Fibroblast of lung (primary cell): ENCODE data around the gene GABRG3. TPM values are rescaled to one million over a fixed set of nuclear protein-coding genes. Genes with fewer than 3 reads are reported as not detected.

Experiments
- DNase-seq, 2 donors: peaks; one replicate each; pipeline versions ENCODE4 v3.0.0 to v3.0.0-alpha.2; 2010; ENCODE audit warnings: low read depth in 2 of 2
- H2AFZ ChIP-seq: 2 replicates; pipeline ENCODE4 v1.5.1; 2012; ENCODE audit warnings: low read length, control low read depth, inconsistent platforms
- H3K27ac ChIP-seq: 2 replicates; pipeline ENCODE4 v1.5.1; 2011; ENCODE audit warnings: low read length, control low read depth; ENCODE audit not compliant: insufficient read depth
- H3K27me3 ChIP-seq: 2 replicates; pipeline ENCODE4 v1.5.1; 2011; ENCODE audit warnings: mild to moderate bottlenecking, low read length; ENCODE audit not compliant: control insufficient read depth, insufficient read depth
- H3K36me3 ChIP-seq: 2 replicates; pipeline ENCODE4 v1.5.1; 2011; ENCODE audit warnings: low read length; ENCODE audit not compliant: control insufficient read depth, insufficient read depth
- H3K4me1 ChIP-seq: 2 replicates; pipeline ENCODE4 v1.5.1; 2011; ENCODE audit warnings: low read length; ENCODE audit not compliant: control insufficient read depth, insufficient read depth; ENCODE audit errors: extremely low read depth
- H3K4me2 ChIP-seq: 2 replicates; pipeline ENCODE4 v1.5.1; 2011; ENCODE audit warnings: low read length, control low read depth; ENCODE audit not compliant: insufficient read depth; ENCODE audit errors: extremely low read depth
- H3K4me3 ChIP-seq, 4 experiments: fragments of 200-600 bp in 1 of 4; sonication (generic) in 1 of 4; replicated peaks in 1 of 4; 2 replicates each; pipeline ENCODE4 v1.5.1; 2011 to 2016; ENCODE audit warnings: low read length in 4 of 4, low read depth in 3 of 4, mild to moderate bottlenecking in 3 of 4, control low read depth in 2 of 4, inconsistent platforms in 1 of 4, mixed read lengths in 1 of 4; ENCODE audit not compliant: insufficient read depth in 1 of 4; ENCODE audit errors: control extremely low read depth in 1 of 4
- H3K79me2 ChIP-seq: 2 replicates; pipeline ENCODE4 v1.5.1; 2012; ENCODE audit warnings: mild to moderate bottlenecking, low read length, inconsistent platforms; ENCODE audit not compliant: control insufficient read depth, insufficient read depth
- H3K9ac ChIP-seq: 2 replicates; pipeline ENCODE4 v1.5.1; 2011; ENCODE audit warnings: mild to moderate bottlenecking, low read length, control low read depth; ENCODE audit not compliant: insufficient read depth
- H3K9me3 ChIP-seq: 2 replicates; pipeline ENCODE4 v1.5.1; 2012; ENCODE audit warnings: low read depth, low read length; ENCODE audit not compliant: control insufficient read depth, insufficient read depth
- H4K20me1 ChIP-seq: 2 replicates; pipeline ENCODE4 v1.5.1; 2011; ENCODE audit warnings: low read length; ENCODE audit not compliant: control insufficient read depth, insufficient read depth; ENCODE audit errors: extremely low read depth
- CTCF ChIP-seq, 2 donors: IDR thresholded peaks in 1 of 2; conservative IDR thresholded peaks in 1 of 2; 1 replicate in 1 of 2; 2 replicates in 1 of 2; pipeline ENCODE4 v1.5.1; 2011 to 2012; ENCODE audit warnings: low read length in 2 of 2, control low read depth in 1 of 2, inconsistent platforms in 1 of 2, low read depth in 1 of 2, mild to moderate bottlenecking in 1 of 2
- EZH2 ChIP-seq: IDR thresholded peaks from 2 replicates; pipeline ENCODE4 v1.5.1; 2012; ENCODE audit warnings: low read length, control low read depth, mild to moderate bottlenecking; ENCODE audit errors: missing control alignments
- polyA plus RNA-seq, 2 donors: library from polyadenylated mRNA; depleted of rRNA in 1 of 2; stranded (reverse) in 1 of 2; unstranded in 1 of 2; fragments of >200 nt; gene quantifications; 2 replicates each; pipeline ENCODE4 v1.2.1, GENCODE V29; 2011 to 2012; ENCODE audit warnings: missing spikeins in 1 of 2
- total RNA-seq: library from RNA; depleted of rRNA; stranded (reverse); fragments of >200 nt; gene quantifications from 2 replicates; pipeline ENCODE4 v1.2.1, GENCODE V29; 2014

GABRG3 gene
- total and polyA plus RNA-seq, 2 donors (not counting 1 experiment from before 2014, with no cell fraction given), result not detected

GRCh38 chr15:27061739-27062138 is 90.8 kb downstream of the GABRG3 start:
- no peak for DNase-seq
- no peaks in the 10 kb centered on the region for H3K79me2 ChIP-seq
- TF ChIP-seq EZH2, result no peak
- no peak for TF ChIP-seq CTCF (conservative IDR thresholded peaks at IDR 0.05 in 1 of 2, IDR thresholded peaks at IDR 0.05 in 1 of 2; ENCODE audit: low read depth in 1 of 2, low read length in 2 of 2)

GRCh38 chr15:27062951-27063350 is 92.0 kb downstream of the GABRG3 start:
- no peaks in the 10 kb centered on the region for H3K4me1 ChIP-seq
- no peak overlapping the region for H3K27ac ChIP-seq
- H3K36me3 ChIP-seq, result no peaks in the 10 kb centered on the region
- DNase-seq, result no peak
- no peak overlapping the region for H3K9ac ChIP-seq
- no peak overlapping the region for H3K4me3 ChIP-seq
- TF ChIP-seq CTCF (conservative IDR thresholded peaks at IDR 0.05 in 1 of 2, IDR thresholded peaks at IDR 0.05 in 1 of 2; ENCODE audit: low read depth in 1 of 2, low read length in 2 of 2) (no peak), EZH2 (no peak)
- H2AFZ ChIP-seq, result no peak overlapping the region
- no peaks in the 10 kb centered on the region for H3K9me3 ChIP-seq
- no peak overlapping the region for H3K4me2 ChIP-seq
- H4K20me1 ChIP-seq, result no peaks in the 10 kb centered on the region
- no peaks in the 10 kb centered on the region for H3K27me3 ChIP-seq
- no peaks in the 10 kb centered on the region for H3K79me2 ChIP-seq

More at GRCh38 chr15:27061739-27062138, 90.8 kb downstream of the GABRG3 start:
- H3K9ac ChIP-seq, result no peak overlapping the region
- no peak overlapping the region for H3K4me3 ChIP-seq
- no peak overlapping the region for H3K27ac ChIP-seq
- no peaks in the 10 kb centered on the region for H4K20me1 ChIP-seq
- H3K4me1 ChIP-seq, result no peaks in the 10 kb centered on the region
- no peak overlapping the region for H2AFZ ChIP-seq
- H3K36me3 ChIP-seq, result no peaks in the 10 kb centered on the region
- H3K27me3 ChIP-seq, result no peaks in the 10 kb centered on the region
- H3K9me3 ChIP-seq, result no peaks in the 10 kb centered on the region
- no peak overlapping the region for H3K4me2 ChIP-seq

- no peak for DNase-seq
- no peak for TF ChIP-seq CTCF (conservative IDR thresholded peaks at IDR 0.05 in 1 of 2, IDR thresholded peaks at IDR 0.05 in 1 of 2; ENCODE audit: low read depth in 1 of 2, low read length in 2 of 2)
- TF ChIP-seq EZH2, result no peak
- H3K9ac ChIP-seq, result no peak overlapping the region
- no peaks in the 10 kb centered on the region for H3K9me3 ChIP-seq
- no peaks in the 10 kb centered on the region for H3K36me3 ChIP-seq
- no peaks in the 10 kb centered on the region for H3K79me2 ChIP-seq
- H3K4me3 ChIP-seq, result no peak overlapping the region
- no peak overlapping the region for H3K4me2 ChIP-seq
- H3K27me3 ChIP-seq, result no peaks in the 10 kb centered on the region
- no peaks in the 10 kb centered on the region for H4K20me1 ChIP-seq
- no peaks in the 10 kb centered on the region for H3K4me1 ChIP-seq
- no peak overlapping the region for H2AFZ ChIP-seq
- no peak overlapping the region for H3K27ac ChIP-seq
These were observed 93.1 kb downstream of the GABRG3 start for GRCh38 chr15:27064080-27064479.
